ENCODE data around the gene LRCH2. TPM values are rescaled to one million over a fixed set of nuclear protein-coding genes. Genes with fewer than 3 reads are reported as not detected.

The LRCH2 gene
- 4.8 and 12.5 TPM in 2 replicates for total RNA-seq (ENCODE audit: low replicate concordance)
- long read RNA-seq = 0 reads

- TF ChIP-seq CTCF (conservative IDR thresholded peaks at IDR 0.05) = no peak
- Mint-ChIP-seq H3K4me1 (ENCODE audit: unreplicated experiment) (peaks cover 33% of the 10 kb centered on the region), H3K36me3 (no peaks in the 10 kb centered on the region), H3K9me3 (no peaks in the 10 kb centered on the region), H3K4me3 (peak within 1 kb of the TSS; percentile 89), H3K27me3 (peaks cover 22% of the 10 kb centered on the region), H3K27ac (peak within 1 kb of the TSS; percentile 25)
- peak; percentile 78 for DNase-seq (ENCODE audit: extremely low spot score, unreplicated experiment)
Observed at GRCh38 chrX:115233497-115234455, at the start of gene LRCH2. TSS of gene LRCH2 (minus strand) at chrX:115234096. CDS start at chrX:115234041, 55 bp downstream.

- Mint-ChIP-seq H3K27me3 (no peaks in the 10 kb centered on the region), H3K4me1 (ENCODE audit: unreplicated experiment) (no peaks in the 10 kb centered on the region), H3K4me3 (no peak overlapping the region), H3K9me3 (no peaks in the 10 kb centered on the region), H3K27ac (no peak overlapping the region), H3K36me3 (no peaks in the 10 kb centered on the region)
- no peak for DNase-seq (ENCODE audit: extremely low spot score, unreplicated experiment)
- TF ChIP-seq CTCF (conservative IDR thresholded peaks at IDR 0.05) = no peak
Observed at GRCh38 chrX:115269051-115269683, 35.3 kb upstream of the LRCH2 start.

GRCh38 chrX:115268421-115268820 lies 34.5 kb upstream of the LRCH2 start:
- H3K4me1 Mint-ChIP-seq (ENCODE audit: unreplicated experiment) = no peaks in the 10 kb centered on the region
- H3K27ac Mint-ChIP-seq = no peak overlapping the region
- H3K9me3 Mint-ChIP-seq = no peaks in the 10 kb centered on the region
- peak; percentile 67 for TF ChIP-seq CTCF (conservative IDR thresholded peaks at IDR 0.05)
- DNase-seq (ENCODE audit: extremely low spot score, unreplicated experiment) = no peak
- no peaks in the 10 kb centered on the region for H3K27me3 Mint-ChIP-seq
- H3K36me3 Mint-ChIP-seq = no peaks in the 10 kb centered on the region
- no peak overlapping the region for H3K4me3 Mint-ChIP-seq

GRCh38 chrX:115266300-115266699 lies 32.4 kb upstream of the LRCH2 start:
- H3K4me3 Mint-ChIP-seq = no peak overlapping the region
- no peaks in the 10 kb centered on the region for H3K27me3 Mint-ChIP-seq

GRCh38 chrX:115264009-115264408 lies 30.1 kb upstream of the LRCH2 start:
- Mint-ChIP-seq H3K9me3 (no peaks in the 10 kb centered on the region), H3K4me1 (ENCODE audit: unreplicated experiment) (no peaks in the 10 kb centered on the region), H3K27me3 (peaks cover 4% of the 10 kb centered on the region), H3K4me3 (no peak overlapping the region), H3K36me3 (no peaks in the 10 kb centered on the region), H3K27ac (no peak overlapping the region)
- no peak for DNase-seq (ENCODE audit: extremely low spot score, unreplicated experiment)
- no peak for TF ChIP-seq CTCF (conservative IDR thresholded peaks at IDR 0.05)

More at GRCh38 chrX:115266300-115266699, 32.4 kb upstream of the LRCH2 start:
- Mint-ChIP-seq H3K27ac (no peak overlapping the region), H3K9me3 (no peaks in the 10 kb centered on the region), H3K36me3 (no peaks in the 10 kb centered on the region), H3K4me1 (ENCODE audit: unreplicated experiment) (no peaks in the 10 kb centered on the region)
- TF ChIP-seq CTCF (conservative IDR thresholded peaks at IDR 0.05) = no peak
- no peak for DNase-seq (ENCODE audit: extremely low spot score, unreplicated experiment)

Data from type B pancreatic cell (in vitro differentiated cells).